ENCODE data around the gene TGFBRAP1. TPM values are rescaled to one million over a fixed set of nuclear protein-coding genes. Genes with fewer than 3 reads are reported as not detected.

TGFBRAP1 gene
- total RNA-seq, 1 donor from 2014 or later = 13.7 TPM

- no peak overlapping the region for H3K4me3 ChIP-seq (ENCODE audit: low read depth, low read length)
- no peak for DNase-seq (ENCODE audit: low read depth)
- no peak for TF ChIP-seq CTCF (IDR thresholded peaks at IDR 0.05; ENCODE audit: insufficient read depth, low read length, severe bottlenecking)
- H3K27me3 ChIP-seq (ENCODE audit: control insufficient read depth, insufficient read depth, low read length) = peaks cover 1% of the 10 kb centered on the region
- no peaks in the 10 kb centered on the region for H3K36me3 ChIP-seq (ENCODE audit: control insufficient read depth, insufficient read depth, low read length)
- FAIRE-seq = peak; percentile 18
These were observed 92.3 kb downstream of the TGFBRAP1 start for GRCh38 chr2:105237045-105237765.

- TF ChIP-seq CTCF (IDR thresholded peaks at IDR 0.05; ENCODE audit: insufficient read depth, low read length, severe bottlenecking) = no peak
- no peak for DNase-seq (ENCODE audit: low read depth)
- FAIRE-seq = no peak
These were observed 93.5 kb downstream of the TGFBRAP1 start for GRCh38 chr2:105236060-105236424.

GRCh38 chr2:105235388-105236059 is 94.0 kb downstream of the TGFBRAP1 start:
- H3K27me3 ChIP-seq (ENCODE audit: control insufficient read depth, insufficient read depth, low read length) = peaks cover 1% of the 10 kb centered on the region
- H3K4me3 ChIP-seq (ENCODE audit: low read depth, low read length) = no peak overlapping the region
- DNase-seq (ENCODE audit: low read depth) (peak; percentile 64), FAIRE-seq (no peak)
- no peaks in the 10 kb centered on the region for H3K36me3 ChIP-seq (ENCODE audit: control insufficient read depth, insufficient read depth, low read length)
- peak; percentile 67 for TF ChIP-seq CTCF (IDR thresholded peaks at IDR 0.05; ENCODE audit: insufficient read depth, low read length, severe bottlenecking)

More at GRCh38 chr2:105236060-105236424, 93.5 kb downstream of the TGFBRAP1 start:
- Histone ChIP-seq H3K36me3 (ENCODE audit: control insufficient read depth, insufficient read depth, low read length) (no peaks in the 10 kb centered on the region), H3K27me3 (ENCODE audit: control insufficient read depth, insufficient read depth, low read length) (peaks cover 1% of the 10 kb centered on the region), H3K4me3 (ENCODE audit: low read depth, low read length) (no peak overlapping the region)

GRCh38 chr2:105231232-105231619 is 98.3 kb downstream of the TGFBRAP1 start:
- no peak overlapping the region for H3K4me3 ChIP-seq (ENCODE audit: low read depth, low read length)
- no peaks in the 10 kb centered on the region for H3K36me3 ChIP-seq (ENCODE audit: control insufficient read depth, insufficient read depth, low read length)
- DNase-seq (ENCODE audit: low read depth) = no peak
- no peak for FAIRE-seq
- no peaks in the 10 kb centered on the region for H3K27me3 ChIP-seq (ENCODE audit: control insufficient read depth, insufficient read depth, low read length)
- TF ChIP-seq CTCF (IDR thresholded peaks at IDR 0.05; ENCODE audit: insufficient read depth, low read length, severe bottlenecking) = no peak

GRCh38 chr2:105224444-105224843 is 105.1 kb downstream of the TGFBRAP1 start:
- Histone ChIP-seq H3K4me3 (ENCODE audit: low read depth, low read length) (no peak overlapping the region), H3K27me3 (ENCODE audit: control insufficient read depth, insufficient read depth, low read length) (no peaks in the 10 kb centered on the region), H3K36me3 (ENCODE audit: control insufficient read depth, insufficient read depth, low read length) (no peaks in the 10 kb centered on the region)
- no peak for TF ChIP-seq CTCF (IDR thresholded peaks at IDR 0.05; ENCODE audit: insufficient read depth, low read length, severe bottlenecking)
- DNase-seq (ENCODE audit: low read depth) = no peak
- no peak for FAIRE-seq

All from bronchial epithelial cell (primary cell).